HL-60 (cell line): ENCODE results near the gene EML6.
"Not testable (repeated sequence)": the region's sequence is repeated elsewhere in the genome, so short reads cannot be mapped to it uniquely, and the experiment has no call there.

Experiments used
- GABPA ChIP-seq: IDR thresholded peaks from 2 replicates; pipeline ENCODE4 v1.6.1; 2012; ENCODE audit warnings: low read depth
- POLR2AphosphoS5 ChIP-seq: IDR thresholded peaks from 2 replicates; pipeline ENCODE4 v1.6.1; 2012; ENCODE audit warnings: low read depth
- SPI1 ChIP-seq: IDR thresholded peaks from 2 replicates; pipeline ENCODE4 v1.6.1; 2012; ENCODE audit warnings: low read depth, mild to moderate bottlenecking, borderline replicate concordance
- TF ChIP-seq, protein P1 (sequence below): IDR thresholded peaks from one replicate; pipeline ENCODE4 v1.5.1; 2011; ENCODE audit warnings: low read length, control low read depth, inconsistent platforms; ENCODE audit not compliant: insufficient read depth
- TF ChIP-seq, protein P2 (sequence below): IDR thresholded peaks from 2 replicates; pipeline ENCODE4 v1.6.1; 2012; ENCODE audit warnings: low read depth; ENCODE audit not compliant: insufficient replicate concordance

DNA sequence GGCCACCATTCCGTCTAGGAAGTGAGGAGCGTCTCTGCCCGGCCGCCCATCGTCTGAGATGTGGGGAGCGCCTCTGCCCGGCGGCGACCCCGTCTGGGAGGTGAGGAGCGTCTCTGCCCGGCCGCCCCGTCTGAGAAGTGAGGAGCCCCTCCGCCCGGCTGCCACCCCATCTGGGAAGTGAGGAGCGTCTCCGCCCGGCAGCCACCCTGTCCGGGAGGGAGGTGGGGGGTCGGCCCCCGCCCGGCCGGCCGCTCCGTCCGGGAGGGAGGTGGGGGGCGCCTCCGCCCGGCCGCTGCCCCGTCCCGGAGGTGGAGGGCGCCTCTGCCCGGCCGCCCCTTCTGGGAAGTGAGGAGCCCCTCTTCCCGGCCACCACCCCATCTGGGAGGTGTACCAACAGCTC is 24.5 kb upstream of the EML6 start:
- TF ChIP-seq, protein P1, sequence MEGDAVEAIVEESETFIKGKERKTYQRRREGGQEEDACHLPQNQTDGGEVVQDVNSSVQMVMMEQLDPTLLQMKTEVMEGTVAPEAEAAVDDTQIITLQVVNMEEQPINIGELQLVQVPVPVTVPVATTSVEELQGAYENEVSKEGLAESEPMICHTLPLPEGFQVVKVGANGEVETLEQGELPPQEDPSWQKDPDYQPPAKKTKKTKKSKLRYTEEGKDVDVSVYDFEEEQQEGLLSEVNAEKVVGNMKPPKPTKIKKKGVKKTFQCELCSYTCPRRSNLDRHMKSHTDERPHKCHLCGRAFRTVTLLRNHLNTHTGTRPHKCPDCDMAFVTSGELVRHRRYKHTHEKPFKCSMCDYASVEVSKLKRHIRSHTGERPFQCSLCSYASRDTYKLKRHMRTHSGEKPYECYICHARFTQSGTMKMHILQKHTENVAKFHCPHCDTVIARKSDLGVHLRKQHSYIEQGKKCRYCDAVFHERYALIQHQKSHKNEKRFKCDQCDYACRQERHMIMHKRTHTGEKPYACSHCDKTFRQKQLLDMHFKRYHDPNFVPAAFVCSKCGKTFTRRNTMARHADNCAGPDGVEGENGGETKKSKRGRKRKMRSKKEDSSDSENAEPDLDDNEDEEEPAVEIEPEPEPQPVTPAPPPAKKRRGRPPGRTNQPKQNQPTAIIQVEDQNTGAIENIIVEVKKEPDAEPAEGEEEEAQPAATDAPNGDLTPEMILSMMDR: not testable (repeated sequence)
- TF ChIP-seq, protein P2, sequence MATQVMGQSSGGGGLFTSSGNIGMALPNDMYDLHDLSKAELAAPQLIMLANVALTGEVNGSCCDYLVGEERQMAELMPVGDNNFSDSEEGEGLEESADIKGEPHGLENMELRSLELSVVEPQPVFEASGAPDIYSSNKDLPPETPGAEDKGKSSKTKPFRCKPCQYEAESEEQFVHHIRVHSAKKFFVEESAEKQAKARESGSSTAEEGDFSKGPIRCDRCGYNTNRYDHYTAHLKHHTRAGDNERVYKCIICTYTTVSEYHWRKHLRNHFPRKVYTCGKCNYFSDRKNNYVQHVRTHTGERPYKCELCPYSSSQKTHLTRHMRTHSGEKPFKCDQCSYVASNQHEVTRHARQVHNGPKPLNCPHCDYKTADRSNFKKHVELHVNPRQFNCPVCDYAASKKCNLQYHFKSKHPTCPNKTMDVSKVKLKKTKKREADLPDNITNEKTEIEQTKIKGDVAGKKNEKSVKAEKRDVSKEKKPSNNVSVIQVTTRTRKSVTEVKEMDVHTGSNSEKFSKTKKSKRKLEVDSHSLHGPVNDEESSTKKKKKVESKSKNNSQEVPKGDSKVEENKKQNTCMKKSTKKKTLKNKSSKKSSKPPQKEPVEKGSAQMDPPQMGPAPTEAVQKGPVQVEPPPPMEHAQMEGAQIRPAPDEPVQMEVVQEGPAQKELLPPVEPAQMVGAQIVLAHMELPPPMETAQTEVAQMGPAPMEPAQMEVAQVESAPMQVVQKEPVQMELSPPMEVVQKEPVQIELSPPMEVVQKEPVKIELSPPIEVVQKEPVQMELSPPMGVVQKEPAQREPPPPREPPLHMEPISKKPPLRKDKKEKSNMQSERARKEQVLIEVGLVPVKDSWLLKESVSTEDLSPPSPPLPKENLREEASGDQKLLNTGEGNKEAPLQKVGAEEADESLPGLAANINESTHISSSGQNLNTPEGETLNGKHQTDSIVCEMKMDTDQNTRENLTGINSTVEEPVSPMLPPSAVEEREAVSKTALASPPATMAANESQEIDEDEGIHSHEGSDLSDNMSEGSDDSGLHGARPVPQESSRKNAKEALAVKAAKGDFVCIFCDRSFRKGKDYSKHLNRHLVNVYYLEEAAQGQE: not testable (repeated sequence)
- not testable (repeated sequence) for TF ChIP-seq POLR2AphosphoS5, GABPA, SPI1
